Upper lobe of left lung (tissue), 6 donors: ENCODE measurements around the gene OR11A1. TPM values are rescaled to one million over a fixed set of nuclear protein-coding genes. Genes with fewer than 3 reads are reported as not detected.

ENCODE experiments used
- ATAC-seq, 2 donors: fragments of 200-7000 bp; cut with Tn5 transposase; one replicate each; pipeline ENCODE4 v1.9.1; 2022; ENCODE audit warnings: mild to moderate bottlenecking in 2 of 2, moderate library complexity in 2 of 2; ENCODE audit not compliant: low FRiP score in 2 of 2
- DNase-seq, 2 donors: peaks; one replicate each; pipeline ENCODE4 v3.0.0-alpha.2; 2019 to 2020
- H3K27ac ChIP-seq, 4 donors: fragments of 200-600 bp; sonication (generic); one replicate each; pipeline ENCODE4 v1.5.1; 2016 to 2019
- H3K27me3 ChIP-seq, 4 donors: fragments of 200-600 bp; sonication (generic); one replicate each; pipeline ENCODE4 v1.5.1; 2017 to 2019
- H3K36me3 ChIP-seq, 4 donors: fragments of 200-600 bp; sonication (generic); one replicate each; pipeline ENCODE4 v1.5.1; 2016 to 2019
- H3K4me1 ChIP-seq, 4 donors: fragments of 200-600 bp; sonication (generic); one replicate each; pipeline ENCODE4 v1.5.1; 2018 to 2019
- H3K4me3 ChIP-seq, 4 donors: fragments of 200-600 bp; sonication (generic); one replicate each; pipeline ENCODE4 v1.5.1; 2017 to 2019; ENCODE audit warnings: mild to moderate bottlenecking in 2 of 4, moderate library complexity in 1 of 4
- H3K9me3 ChIP-seq, 4 donors: fragments of 200-600 bp; sonication (generic); one replicate each; pipeline ENCODE4 v1.5.1; 2018 to 2019
- EP300 ChIP-seq, 4 donors: sonication (generic); formaldehyde crosslinking; IDR thresholded peaks; one replicate each; pipeline ENCODE4 v1.5.1; 2017; ENCODE audit warnings: antibody characterized with exemption in 4 of 4, control low read depth in 2 of 4
- POLR2A ChIP-seq, 4 donors: fragments of 450-650 bp; IDR thresholded peaks; one replicate each; pipeline ENCODE4 v1.5.1; 2016 to 2017; ENCODE audit warnings: antibody characterized with exemption in 4 of 4, mild to moderate bottlenecking in 2 of 4
- POLR2AphosphoS5 ChIP-seq, 2 donors: sonication (generic); formaldehyde crosslinking; IDR thresholded peaks; one replicate each; pipeline ENCODE4 v1.5.1; 2017; ENCODE audit warnings: antibody characterized with exemption in 2 of 2
- WGBS, 2 donors: methylation state at CpG; one replicate each; pipeline ENCODE4 v1.1.5; 2017 to 2018; 5-methylcytosine and 5-hydroxymethylcytosine counted together
- total RNA-seq, 6 donors: library from RNA; depleted of rRNA in 4 of 6; stranded (reverse); fragments of >200 nt in 4 of 6; gene quantifications; one replicate each; pipeline versions ENCODE4 v1.1.0 to v1.2.1, GENCODE V29; 2016 to 2021
- TF ChIP-seq, protein P1 (sequence below), 6 experiments: fragments of 450-650 bp in 4 of 6; fragments of 200-600 bp in 2 of 6; sonication (generic) in 2 of 6; IDR thresholded peaks; one replicate each; pipeline ENCODE4 v1.5.1; 2016 to 2019; ENCODE audit warnings: antibody characterized with exemption in 6 of 6
- donor health status: DM: no; HTN: no; CAD: no; lungs with moderate emphysema.
- donor health status: DM: no; HTN: yes; CAD: no; lungs with severe emphysema.

Gene OR11A1
- total RNA-seq, 6 donors from 2014 or later, result not detected

DNA sequence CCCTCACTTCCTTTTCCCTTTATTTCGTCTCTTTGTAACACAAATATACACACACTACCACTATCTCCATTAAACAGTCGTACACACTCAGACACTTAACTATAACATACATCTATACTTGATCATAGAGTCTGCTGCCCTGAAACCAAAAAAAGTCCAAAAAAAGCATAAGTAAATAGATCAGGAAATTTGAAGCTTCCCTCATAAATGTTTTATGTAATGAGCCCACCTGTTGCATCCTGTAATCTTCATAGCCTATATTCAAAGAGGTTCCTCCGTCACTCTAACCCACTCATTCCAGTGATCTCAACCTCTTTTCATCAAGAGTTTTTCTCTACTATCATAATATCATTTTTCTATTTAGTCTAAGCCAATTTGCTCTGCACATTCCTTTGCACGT is 68.3 kb downstream of the OR11A1 start:
- no peak overlapping the region for H3K27ac ChIP-seq
- no peaks in the 10 kb centered on the region for H3K27me3 ChIP-seq
- no peak overlapping the region for H3K4me3 ChIP-seq
- 51 to 64% methylated on average over 4 of the region's 4 CpGs for WGBS, 2 donors
- DNase-seq (no peak), ATAC-seq (no peak)
- no peaks in the 10 kb centered on the region for H3K4me1 ChIP-seq
- H3K9me3 ChIP-seq, result no peaks in the 10 kb centered on the region
- H3K36me3 ChIP-seq, result no peaks in the 10 kb centered on the region
- TF ChIP-seq, protein P1, sequence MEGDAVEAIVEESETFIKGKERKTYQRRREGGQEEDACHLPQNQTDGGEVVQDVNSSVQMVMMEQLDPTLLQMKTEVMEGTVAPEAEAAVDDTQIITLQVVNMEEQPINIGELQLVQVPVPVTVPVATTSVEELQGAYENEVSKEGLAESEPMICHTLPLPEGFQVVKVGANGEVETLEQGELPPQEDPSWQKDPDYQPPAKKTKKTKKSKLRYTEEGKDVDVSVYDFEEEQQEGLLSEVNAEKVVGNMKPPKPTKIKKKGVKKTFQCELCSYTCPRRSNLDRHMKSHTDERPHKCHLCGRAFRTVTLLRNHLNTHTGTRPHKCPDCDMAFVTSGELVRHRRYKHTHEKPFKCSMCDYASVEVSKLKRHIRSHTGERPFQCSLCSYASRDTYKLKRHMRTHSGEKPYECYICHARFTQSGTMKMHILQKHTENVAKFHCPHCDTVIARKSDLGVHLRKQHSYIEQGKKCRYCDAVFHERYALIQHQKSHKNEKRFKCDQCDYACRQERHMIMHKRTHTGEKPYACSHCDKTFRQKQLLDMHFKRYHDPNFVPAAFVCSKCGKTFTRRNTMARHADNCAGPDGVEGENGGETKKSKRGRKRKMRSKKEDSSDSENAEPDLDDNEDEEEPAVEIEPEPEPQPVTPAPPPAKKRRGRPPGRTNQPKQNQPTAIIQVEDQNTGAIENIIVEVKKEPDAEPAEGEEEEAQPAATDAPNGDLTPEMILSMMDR (IDR thresholded peaks at IDR 0.05), result no peak
- TF ChIP-seq POLR2AphosphoS5 (IDR thresholded peaks at IDR 0.05) (no peak), EP300 (IDR thresholded peaks at IDR 0.05) (no peak), POLR2A (IDR thresholded peaks at IDR 0.05) (no peak)

DNA sequence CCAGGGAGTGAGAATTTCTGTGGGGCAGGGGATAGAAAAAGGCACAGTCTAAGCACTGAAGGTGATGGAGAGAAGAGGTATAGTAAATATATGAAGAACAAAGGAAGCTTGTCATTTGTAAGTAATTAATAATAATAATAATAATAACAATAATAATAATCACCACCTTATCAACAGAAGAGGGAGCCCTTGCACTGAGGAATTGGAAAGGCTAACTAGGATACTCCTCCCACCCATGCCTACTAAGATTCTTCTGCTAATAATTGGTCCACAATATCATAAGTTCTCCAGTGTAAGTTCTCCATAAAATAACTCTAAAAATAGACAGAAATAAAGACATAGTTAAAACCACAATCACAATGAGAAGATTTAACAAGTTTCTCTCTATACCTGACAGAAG is 80.9 kb downstream of the OR11A1 start:
- H3K27ac ChIP-seq, result no peak overlapping the region
- no peak overlapping the region for H3K4me3 ChIP-seq
- H3K36me3 ChIP-seq, result no peaks in the 10 kb centered on the region
- no peak for DNase-seq
- H3K9me3 ChIP-seq, result no peaks in the 10 kb centered on the region
- H3K4me1 ChIP-seq, result no peaks in the 10 kb centered on the region
- ATAC-seq, result no peak
- no peaks in the 10 kb centered on the region for H3K27me3 ChIP-seq
- TF ChIP-seq EP300 (IDR thresholded peaks at IDR 0.05) (no peak), POLR2A (IDR thresholded peaks at IDR 0.05) (no peak), POLR2AphosphoS5 (IDR thresholded peaks at IDR 0.05) (no peak)
- TF ChIP-seq, protein P1 (IDR thresholded peaks at IDR 0.05), result no peak

Other genes with a start within 250 kb of the OR11A1 start
- not detected for gene OR14J1, start 155.4 kb downstream of the OR11A1 start, total RNA-seq
- gene OR5V1, start 88.2 kb downstream of the OR11A1 start, total RNA-seq, result not detected
- gene OR12D3, start 81.8 kb downstream of the OR11A1 start, total RNA-seq, result not detected
- not detected for gene OR12D2, start 61.4 kb downstream of the OR11A1 start, total RNA-seq
- gene OR12D1, start 42.1 kb downstream of the OR11A1 start, total RNA-seq, result not detected
- gene OR10C1, start 17.8 kb downstream of the OR11A1 start, total RNA-seq, result not detected
- not detected for gene OR2H1, start 84 bp upstream of the OR11A1 start, total RNA-seq
- 1 to 10 TPM in 1 of 6 donors, under 1 TPM in 1, not detected in 4; 0.54 to 1.8 TPM for gene MAS1L, start 30.9 kb upstream of the OR11A1 start, total RNA-seq
- gene UBD, start 102.7 kb upstream of the OR11A1 start, total RNA-seq, result 1 to 10 TPM in 2 of 6 donors, under 1 TPM in 2, not detected in 2; 0.76 to 3.6 (median 1.6) TPM
- not detected for gene OR2H2, start 128.1 kb upstream of the OR11A1 start, total RNA-seq
- 100 to 1,000 TPM in 1 of 6 donors, 10 to 100 TPM in 5; 13.2 to 171 (median 34.8) TPM for gene GABBR1, start 176.1 kb upstream of the OR11A1 start, total RNA-seq
- gene MOG, start 200.0 kb upstream of the OR11A1 start, total RNA-seq, result not detected
- 1 to 10 TPM in 1 of 6 donors, under 1 TPM in 1, not detected in 4; 0.30 to 2.1 TPM for gene ZFP57, start 224.1 kb upstream of the OR11A1 start, total RNA-seq